Measurements from ENCODE around the gene POU6F1. TPM values are rescaled to one million over a fixed set of nuclear protein-coding genes. Genes with fewer than 3 reads are reported as not detected.

The POU6F1 gene
- total and polyA plus RNA-seq, 10 of the 15 experiments (the other 5 are each of a cell fraction or from before 2014, with no cell fraction given), result 0.26 to 4.2 (median 1.2) TPM

DNA sequence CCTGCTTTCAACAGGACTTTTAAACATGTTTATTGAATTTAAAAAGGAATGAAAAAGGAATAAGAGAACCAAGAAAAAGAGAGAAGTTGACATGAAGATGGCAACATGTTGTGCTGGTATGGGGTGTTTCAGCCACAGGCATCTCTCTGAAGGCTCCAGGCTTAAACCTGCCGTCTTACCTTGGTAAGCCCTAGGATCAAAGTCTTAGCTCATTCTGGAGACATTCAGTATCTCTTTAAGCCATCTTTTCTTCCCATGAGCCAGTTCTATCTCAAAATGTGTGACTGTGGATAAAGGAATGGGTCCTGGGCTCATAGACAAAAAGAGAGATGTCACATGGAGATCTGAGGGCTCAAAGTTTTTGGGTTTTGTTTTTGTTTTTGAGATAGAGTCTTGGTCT is 43.4 kb downstream of the POU6F1 start:
- H2AFZ ChIP-seq (ENCODE audit: control insufficient read depth, low read depth, low read length), result peak overlapping the region; percentile 15; the same call in 1 of the 2 replicates
- peaks cover 3% of the 10 kb centered on the region; the same call in 1 of the 2 replicates for H3K4me1 ChIP-seq (ENCODE audit: control insufficient read depth, insufficient read depth, low read length)
- peaks cover 32% of the 10 kb centered on the region for H3K79me2 ChIP-seq (ENCODE audit: control insufficient read depth, insufficient read depth, low read length)
- CTCF ChIA-PET, result interaction anchor here (0.6 to 1.9 kb wide), 5 partner anchors 8 to 64 kb away, joined by 3 to 5 read pairs (median 3); partner anchors contain the start of gene DAZAP2
- POLR2A ChIA-PET, result interaction anchor here (0.5 to 1.3 kb wide), 3 partner anchors 13 to 634 kb away, joined by 3 read pairs; no protein-coding TSS in a partner anchor
- 100% methylated on average over 1 of the region's 1 CpG for WGBS (ENCODE audit: insufficient coverage, insufficient replicate concordance, low lambda C conversion rate, missing lambda C conversion rate)
- ATAC-seq, result no peak
- SMC1A ChIA-PET (ENCODE audit: uncharacterized antibody, unreplicated experiment), result interaction anchor here (0.9 to 2.8 kb wide), 4 partner anchors 10 to 14 kb away, joined by 3 to 10 read pairs (median 4); no protein-coding TSS in a partner anchor
- in situ Hi-C loops (cut with MboI) (no loop called here), intact Hi-C loops (cut with micrococcal nuclease; ENCODE audit: unreplicated experiment) (no loop called here)
- H3K27me3 ChIP-seq (replicated peaks in 1 of 2; ENCODE audit: control insufficient read depth in 2 of 2, insufficient read depth in 2 of 2, low read length in 1 of 2), result no peaks in the 10 kb centered on the region
- FAIRE-seq, result no peak
- no peaks in the 10 kb centered on the region; a peak in 1 of 4 replicates for H3K36me3 ChIP-seq (ENCODE audit: control insufficient read depth in 2 of 2, insufficient read depth in 2 of 2, low read length in 1 of 2)
- H3K9me3 ChIP-seq (replicated peaks; ENCODE audit: control insufficient read depth, insufficient read depth, low read length), result no peaks in the 10 kb centered on the region
- BruUV-seq (replicated peaks), result no TSS peak
- H3K9ac ChIP-seq (ENCODE audit: control insufficient read depth, insufficient read depth, low read length), result no peak overlapping the region
- no peak for DNase-seq (ENCODE audit: low read depth, low spot score)
- no peak overlapping the region for H3K4me2 ChIP-seq (ENCODE audit: control insufficient read depth, insufficient read depth)
- no peak overlapping the region for H3K27ac ChIP-seq (ENCODE audit: control insufficient read depth, insufficient read depth)
- no peaks in the 10 kb centered on the region for H4K20me1 ChIP-seq (ENCODE audit: control insufficient read depth, insufficient read depth)
- no peak overlapping the region for H3K4me3 ChIP-seq
- RAD21 ChIA-PET (ENCODE audit: unreplicated experiment), result no interaction called here
- TF ChIP-seq KAT2A (conservative IDR thresholded peaks at IDR 0.05; ENCODE audit: control insufficient read depth, low read depth, low read length), result no peak
- no peak for TF ChIP-seq TCF7 (IDR thresholded peaks at IDR 0.05; ENCODE audit: borderline replicate concordance)
- no peak for TF ChIP-seq NFYA (IDR thresholded peaks at IDR 0.05; ENCODE audit: borderline replicate concordance, low read depth, low read length)
- TF ChIP-seq SREBF1 (IDR thresholded peaks at IDR 0.05; ENCODE audit: low read length), result no peak
- TF ChIP-seq, protein P1, sequence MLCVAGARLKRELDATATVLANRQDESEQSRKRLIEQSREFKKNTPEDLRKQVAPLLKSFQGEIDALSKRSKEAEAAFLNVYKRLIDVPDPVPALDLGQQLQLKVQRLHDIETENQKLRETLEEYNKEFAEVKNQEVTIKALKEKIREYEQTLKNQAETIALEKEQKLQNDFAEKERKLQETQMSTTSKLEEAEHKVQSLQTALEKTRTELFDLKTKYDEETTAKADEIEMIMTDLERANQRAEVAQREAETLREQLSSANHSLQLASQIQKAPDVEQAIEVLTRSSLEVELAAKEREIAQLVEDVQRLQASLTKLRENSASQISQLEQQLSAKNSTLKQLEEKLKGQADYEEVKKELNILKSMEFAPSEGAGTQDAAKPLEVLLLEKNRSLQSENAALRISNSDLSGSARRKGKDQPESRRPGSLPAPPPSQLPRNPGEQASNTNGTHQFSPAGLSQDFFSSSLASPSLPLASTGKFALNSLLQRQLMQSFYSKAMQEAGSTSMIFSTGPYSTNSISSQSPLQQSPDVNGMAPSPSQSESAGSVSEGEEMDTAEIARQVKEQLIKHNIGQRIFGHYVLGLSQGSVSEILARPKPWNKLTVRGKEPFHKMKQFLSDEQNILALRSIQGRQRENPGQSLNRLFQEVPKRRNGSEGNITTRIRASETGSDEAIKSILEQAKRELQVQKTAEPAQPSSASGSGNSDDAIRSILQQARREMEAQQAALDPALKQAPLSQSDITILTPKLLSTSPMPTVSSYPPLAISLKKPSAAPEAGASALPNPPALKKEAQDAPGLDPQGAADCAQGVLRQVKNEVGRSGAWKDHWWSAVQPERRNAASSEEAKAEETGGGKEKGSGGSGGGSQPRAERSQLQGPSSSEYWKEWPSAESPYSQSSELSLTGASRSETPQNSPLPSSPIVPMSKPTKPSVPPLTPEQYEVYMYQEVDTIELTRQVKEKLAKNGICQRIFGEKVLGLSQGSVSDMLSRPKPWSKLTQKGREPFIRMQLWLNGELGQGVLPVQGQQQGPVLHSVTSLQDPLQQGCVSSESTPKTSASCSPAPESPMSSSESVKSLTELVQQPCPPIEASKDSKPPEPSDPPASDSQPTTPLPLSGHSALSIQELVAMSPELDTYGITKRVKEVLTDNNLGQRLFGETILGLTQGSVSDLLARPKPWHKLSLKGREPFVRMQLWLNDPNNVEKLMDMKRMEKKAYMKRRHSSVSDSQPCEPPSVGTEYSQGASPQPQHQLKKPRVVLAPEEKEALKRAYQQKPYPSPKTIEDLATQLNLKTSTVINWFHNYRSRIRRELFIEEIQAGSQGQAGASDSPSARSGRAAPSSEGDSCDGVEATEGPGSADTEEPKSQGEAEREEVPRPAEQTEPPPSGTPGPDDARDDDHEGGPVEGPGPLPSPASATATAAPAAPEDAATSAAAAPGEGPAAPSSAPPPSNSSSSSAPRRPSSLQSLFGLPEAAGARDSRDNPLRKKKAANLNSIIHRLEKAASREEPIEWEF (IDR thresholded peaks at IDR 0.05; ENCODE audit: insufficient replicate concordance, low read depth, low read length), result no peak
- TF ChIP-seq, protein P2, sequence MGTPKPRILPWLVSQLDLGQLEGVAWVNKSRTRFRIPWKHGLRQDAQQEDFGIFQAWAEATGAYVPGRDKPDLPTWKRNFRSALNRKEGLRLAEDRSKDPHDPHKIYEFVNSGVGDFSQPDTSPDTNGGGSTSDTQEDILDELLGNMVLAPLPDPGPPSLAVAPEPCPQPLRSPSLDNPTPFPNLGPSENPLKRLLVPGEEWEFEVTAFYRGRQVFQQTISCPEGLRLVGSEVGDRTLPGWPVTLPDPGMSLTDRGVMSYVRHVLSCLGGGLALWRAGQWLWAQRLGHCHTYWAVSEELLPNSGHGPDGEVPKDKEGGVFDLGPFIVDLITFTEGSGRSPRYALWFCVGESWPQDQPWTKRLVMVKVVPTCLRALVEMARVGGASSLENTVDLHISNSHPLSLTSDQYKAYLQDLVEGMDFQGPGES (IDR thresholded peaks at IDR 0.05), result no peak
- no peak for TF ChIP-seq ZNF274 (IDR thresholded peaks at IDR 0.05; ENCODE audit: insufficient read depth, insufficient read length)
- TF ChIP-seq, protein P3, sequence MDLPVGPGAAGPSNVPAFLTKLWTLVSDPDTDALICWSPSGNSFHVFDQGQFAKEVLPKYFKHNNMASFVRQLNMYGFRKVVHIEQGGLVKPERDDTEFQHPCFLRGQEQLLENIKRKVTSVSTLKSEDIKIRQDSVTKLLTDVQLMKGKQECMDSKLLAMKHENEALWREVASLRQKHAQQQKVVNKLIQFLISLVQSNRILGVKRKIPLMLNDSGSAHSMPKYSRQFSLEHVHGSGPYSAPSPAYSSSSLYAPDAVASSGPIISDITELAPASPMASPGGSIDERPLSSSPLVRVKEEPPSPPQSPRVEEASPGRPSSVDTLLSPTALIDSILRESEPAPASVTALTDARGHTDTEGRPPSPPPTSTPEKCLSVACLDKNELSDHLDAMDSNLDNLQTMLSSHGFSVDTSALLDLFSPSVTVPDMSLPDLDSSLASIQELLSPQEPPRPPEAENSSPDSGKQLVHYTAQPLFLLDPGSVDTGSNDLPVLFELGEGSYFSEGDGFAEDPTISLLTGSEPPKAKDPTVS (IDR thresholded peaks at IDR 0.05; ENCODE audit: low read depth, low read length), result no peak
- TF ChIP-seq IKZF2 (IDR thresholded peaks at IDR 0.05), result no peak
- TF ChIP-seq HDAC6 (IDR thresholded peaks at IDR 0.05; ENCODE audit: unreplicated experiment), result no peak
- no peak for TF ChIP-seq MXI1 (IDR thresholded peaks at IDR 0.05; ENCODE audit: low read depth, low read length)
- TF ChIP-seq, protein P4, sequence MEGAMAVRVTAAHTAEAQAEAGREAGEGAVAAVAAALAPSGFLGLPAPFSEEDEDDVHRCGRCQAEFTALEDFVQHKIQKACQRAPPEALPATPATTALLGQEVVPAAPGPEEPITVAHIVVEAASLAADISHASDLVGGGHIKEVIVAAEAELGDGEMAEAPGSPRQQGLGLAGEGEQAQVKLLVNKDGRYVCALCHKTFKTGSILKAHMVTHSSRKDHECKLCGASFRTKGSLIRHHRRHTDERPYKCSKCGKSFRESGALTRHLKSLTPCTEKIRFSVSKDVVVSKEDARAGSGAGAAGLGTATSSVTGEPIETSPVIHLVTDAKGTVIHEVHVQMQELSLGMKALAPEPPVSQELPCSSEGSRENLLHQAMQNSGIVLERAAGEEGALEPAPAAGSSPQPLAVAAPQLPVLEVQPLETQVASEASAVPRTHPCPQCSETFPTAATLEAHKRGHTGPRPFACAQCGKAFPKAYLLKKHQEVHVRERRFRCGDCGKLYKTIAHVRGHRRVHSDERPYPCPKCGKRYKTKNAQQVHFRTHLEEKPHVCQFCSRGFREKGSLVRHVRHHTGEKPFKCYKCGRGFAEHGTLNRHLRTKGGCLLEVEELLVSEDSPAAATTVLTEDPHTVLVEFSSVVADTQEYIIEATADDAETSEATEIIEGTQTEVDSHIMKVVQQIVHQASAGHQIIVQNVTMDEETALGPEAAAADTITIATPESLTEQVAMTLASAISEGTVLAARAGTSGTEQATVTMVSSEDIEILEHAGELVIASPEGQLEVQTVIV (IDR thresholded peaks at IDR 0.05; ENCODE audit: borderline replicate concordance, partially characterized antibody), result no peak
